ENCODE measurements around the gene GADD45GIP1. TPM values are rescaled to one million over a fixed set of nuclear protein-coding genes. Genes with fewer than 3 reads are reported as not detected.

Gene GADD45GIP1
- polyA plus RNA-seq, 1 of the 3 experiments (the other 2 are of a cell fraction), result 91.8 TPM

DNA sequence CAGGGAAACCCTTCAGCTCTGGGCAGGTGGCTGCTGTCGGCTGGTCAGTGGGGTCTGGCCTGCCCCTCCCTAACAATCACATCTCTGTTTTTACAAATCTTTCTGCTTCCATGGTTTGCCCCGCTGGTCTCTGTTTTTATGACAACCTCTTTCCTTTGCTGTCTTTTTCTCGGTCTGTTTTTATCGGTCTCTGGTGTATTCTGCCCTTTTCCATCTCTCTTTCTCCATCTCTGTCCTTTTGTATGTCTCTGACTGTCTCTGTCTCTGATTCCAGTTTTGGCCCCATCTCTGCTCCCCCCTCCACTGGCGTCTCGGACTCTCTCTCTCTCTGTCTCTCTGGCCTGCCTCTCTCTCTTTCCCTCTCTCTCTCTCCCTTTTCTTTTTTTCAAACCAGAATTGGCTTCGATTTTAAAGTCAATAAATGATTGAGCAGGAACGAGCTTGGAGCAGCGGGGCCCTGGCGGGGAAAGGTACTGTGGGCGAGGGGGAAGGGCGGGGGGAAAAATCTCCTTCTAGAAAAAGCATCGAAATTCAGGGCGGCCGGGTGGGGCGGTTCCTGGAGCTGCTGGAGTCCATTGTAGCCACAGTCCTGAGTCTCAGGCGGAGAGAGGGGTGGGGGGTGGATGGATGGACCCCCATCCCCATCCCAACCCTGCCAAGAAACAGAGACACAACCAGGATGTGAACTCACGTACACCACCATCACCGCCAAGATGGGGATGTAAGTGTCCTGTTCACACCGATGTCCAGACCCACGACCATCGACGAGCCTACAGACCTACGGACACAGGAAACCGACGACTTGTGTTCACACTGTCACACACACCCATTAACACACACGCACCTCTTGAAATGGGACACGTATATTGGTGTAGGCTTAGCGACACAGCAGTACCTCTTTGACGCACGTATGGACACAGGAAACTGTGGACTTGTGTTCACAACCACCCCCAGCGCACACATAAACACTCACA, 41.2 kb upstream of the GADD45GIP1 start:
- H3K4me2 ChIP-seq, result no peak overlapping the region
- DNase-seq, result no peak
- peaks cover 42% of the 10 kb centered on the region for H3K79me2 ChIP-seq (ENCODE audit: insufficient read depth)
- CTCF ChIA-PET, result interaction anchor here (1.0 to 2.5 kb wide), 7 partner anchors 15 to 96 kb away, joined by 3 to 12 read pairs (median 4); no protein-coding TSS in a partner anchor
- no peak overlapping the region for H3K9ac ChIP-seq
- no peak for TF ChIP-seq TCF12 (IDR thresholded peaks at IDR 0.05)
- no peak for TF ChIP-seq MXI1 (IDR thresholded peaks at IDR 0.05; ENCODE audit: low read depth, low read length)
- TF ChIP-seq, protein P1, sequence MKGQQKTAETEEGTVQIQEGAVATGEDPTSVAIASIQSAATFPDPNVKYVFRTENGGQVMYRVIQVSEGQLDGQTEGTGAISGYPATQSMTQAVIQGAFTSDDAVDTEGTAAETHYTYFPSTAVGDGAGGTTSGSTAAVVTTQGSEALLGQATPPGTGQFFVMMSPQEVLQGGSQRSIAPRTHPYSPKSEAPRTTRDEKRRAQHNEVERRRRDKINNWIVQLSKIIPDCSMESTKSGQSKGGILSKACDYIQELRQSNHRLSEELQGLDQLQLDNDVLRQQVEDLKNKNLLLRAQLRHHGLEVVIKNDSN (IDR thresholded peaks at IDR 0.05; ENCODE audit: borderline replicate concordance, low read depth), result no peak
- no peak for TF ChIP-seq EP300 (IDR thresholded peaks at IDR 0.05; ENCODE audit: borderline replicate concordance in 1 of 2, low read depth in 1 of 2, low read length in 1 of 2)
- TF ChIP-seq JUND (IDR thresholded peaks at IDR 0.05), result no peak
- no peak for TF ChIP-seq GABPA (IDR thresholded peaks at IDR 0.05; ENCODE audit: low read depth)
- TF ChIP-seq, protein P2, sequence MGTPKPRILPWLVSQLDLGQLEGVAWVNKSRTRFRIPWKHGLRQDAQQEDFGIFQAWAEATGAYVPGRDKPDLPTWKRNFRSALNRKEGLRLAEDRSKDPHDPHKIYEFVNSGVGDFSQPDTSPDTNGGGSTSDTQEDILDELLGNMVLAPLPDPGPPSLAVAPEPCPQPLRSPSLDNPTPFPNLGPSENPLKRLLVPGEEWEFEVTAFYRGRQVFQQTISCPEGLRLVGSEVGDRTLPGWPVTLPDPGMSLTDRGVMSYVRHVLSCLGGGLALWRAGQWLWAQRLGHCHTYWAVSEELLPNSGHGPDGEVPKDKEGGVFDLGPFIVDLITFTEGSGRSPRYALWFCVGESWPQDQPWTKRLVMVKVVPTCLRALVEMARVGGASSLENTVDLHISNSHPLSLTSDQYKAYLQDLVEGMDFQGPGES (IDR thresholded peaks at IDR 0.05; ENCODE audit: low read depth, low read length), result no peak
- TF ChIP-seq, protein P3, sequence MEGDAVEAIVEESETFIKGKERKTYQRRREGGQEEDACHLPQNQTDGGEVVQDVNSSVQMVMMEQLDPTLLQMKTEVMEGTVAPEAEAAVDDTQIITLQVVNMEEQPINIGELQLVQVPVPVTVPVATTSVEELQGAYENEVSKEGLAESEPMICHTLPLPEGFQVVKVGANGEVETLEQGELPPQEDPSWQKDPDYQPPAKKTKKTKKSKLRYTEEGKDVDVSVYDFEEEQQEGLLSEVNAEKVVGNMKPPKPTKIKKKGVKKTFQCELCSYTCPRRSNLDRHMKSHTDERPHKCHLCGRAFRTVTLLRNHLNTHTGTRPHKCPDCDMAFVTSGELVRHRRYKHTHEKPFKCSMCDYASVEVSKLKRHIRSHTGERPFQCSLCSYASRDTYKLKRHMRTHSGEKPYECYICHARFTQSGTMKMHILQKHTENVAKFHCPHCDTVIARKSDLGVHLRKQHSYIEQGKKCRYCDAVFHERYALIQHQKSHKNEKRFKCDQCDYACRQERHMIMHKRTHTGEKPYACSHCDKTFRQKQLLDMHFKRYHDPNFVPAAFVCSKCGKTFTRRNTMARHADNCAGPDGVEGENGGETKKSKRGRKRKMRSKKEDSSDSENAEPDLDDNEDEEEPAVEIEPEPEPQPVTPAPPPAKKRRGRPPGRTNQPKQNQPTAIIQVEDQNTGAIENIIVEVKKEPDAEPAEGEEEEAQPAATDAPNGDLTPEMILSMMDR (IDR thresholded peaks at IDR 0.05), result no peak
- no peak for TF ChIP-seq NRF1 (IDR thresholded peaks at IDR 0.05; ENCODE audit: low read depth, low read length)
- TF ChIP-seq GATA2 (CRISPR knock-in tag; IDR thresholded peaks at IDR 0.05), result no peak
- no peaks in the 10 kb centered on the region for H3K27me3 ChIP-seq (ENCODE audit: insufficient read depth)
- peaks cover 0 to 17% of the 10 kb centered on the region in 2 experiments; a peak in 1 of 4 replicates for H3K4me1 ChIP-seq (ENCODE audit: control insufficient read depth in 1 of 2, insufficient read depth in 2 of 2, low read depth in 1 of 2, low read length in 1 of 2)
- H2AFZ ChIP-seq (ENCODE audit: low read depth), result no peak overlapping the region
- no peak overlapping the region for H3K27ac ChIP-seq (ENCODE audit: low read depth in 2 of 2, low read length in 1 of 2)
- no peaks in the 10 kb centered on the region for H3K9me2 ChIP-seq
- no peaks in the 10 kb centered on the region for H3K36me3 ChIP-seq (replicated peaks in 1 of 2; ENCODE audit: control insufficient read depth in 1 of 2, insufficient read depth in 2 of 2, low read length in 1 of 2)
- no peak overlapping the region for H3K4me3 ChIP-seq (ENCODE audit: low read depth in 2 of 2, low read length in 1 of 2)
- no peaks in the 10 kb centered on the region for H3K9me3 ChIP-seq
- H4K20me1 ChIP-seq (ENCODE audit: insufficient read depth), result peaks cover 9% of the 10 kb centered on the region; the same call in 1 of the 2 replicates
- 94% methylated on average over 31 of the region's 32 CpGs for WGBS (ENCODE audit: low lambda C conversion rate)
- POLR2A ChIA-PET, result no interaction called here
- no peaks in the 10 kb centered on the region for H3F3A ChIP-seq (replicated peaks; ENCODE audit: insufficient read depth)
